Liver (tissue), 9 donors: Measurements from ENCODE around the gene SLC43A3. TPM values are rescaled to one million over a fixed set of nuclear protein-coding genes. Genes with fewer than 3 reads are reported as not detected.
A peak's percentile ranks its signal among the peaks of the same experiment; 100 is the strongest.

Source experiments
- DNase-seq: peaks from one replicate; pipeline ENCODE4 v3.0.0-alpha.2; 2017; ENCODE audit warnings: low spot score
- H3K27ac ChIP-seq, 2 donors: one replicate each; pipeline ENCODE4 v1.7.0; 2013; ENCODE audit warnings: inconsistent platforms in 2 of 2, low read length in 2 of 2, control low read depth in 1 of 2, low read depth in 1 of 2, mild to moderate bottlenecking in 1 of 2
- H3K27me3 ChIP-seq, 4 donors: one replicate each; pipeline versions ENCODE4 v1.6.1 to v1.7.0; 2013; ENCODE audit warnings: low read length in 3 of 4, inconsistent platforms in 1 of 4, mild to moderate bottlenecking in 1 of 4, moderate library complexity in 1 of 4; ENCODE audit not compliant: control insufficient read depth in 4 of 4, insufficient read depth in 4 of 4
- H3K36me3 ChIP-seq, 4 donors: one replicate each; pipeline versions ENCODE4 v1.6.1 to v1.7.0; 2013; ENCODE audit warnings: low read length in 3 of 4, mild to moderate bottlenecking in 3 of 4, low read depth in 1 of 4, moderate library complexity in 1 of 4; ENCODE audit not compliant: control insufficient read depth in 4 of 4, insufficient read depth in 3 of 4
- H3K4me1 ChIP-seq, 4 donors: one replicate each; pipeline versions ENCODE4 v1.6.1 to v1.7.0; 2013; ENCODE audit warnings: low read length in 3 of 4, mild to moderate bottlenecking in 3 of 4, moderate library complexity in 1 of 4; ENCODE audit not compliant: control insufficient read depth in 4 of 4, insufficient read depth in 4 of 4
- H3K4me3 ChIP-seq, 3 donors: one replicate each; pipeline versions ENCODE4 v1.6.1 to v1.7.0; 2013; ENCODE audit warnings: low read length in 3 of 3, control low read depth in 1 of 3, low read depth in 1 of 3, mild to moderate bottlenecking in 1 of 3
- H3K9ac ChIP-seq, 2 donors: one replicate each; pipeline ENCODE4 v1.7.0; 2013; ENCODE audit warnings: low read length in 2 of 2, mild to moderate bottlenecking in 2 of 2, moderate library complexity in 2 of 2, control low read depth in 1 of 2, low read depth in 1 of 2
- H3K9me3 ChIP-seq, 4 donors: one replicate each; pipeline versions ENCODE4 v1.6.1 to v1.7.0; 2013; ENCODE audit warnings: low read length in 3 of 4; ENCODE audit not compliant: control insufficient read depth in 4 of 4
- EGR1 ChIP-seq, 2 donors: IDR thresholded peaks; 2 replicates each; pipeline ENCODE4 v1.6.1; 2016 to 2018; ENCODE audit warnings: antibody characterized with exemption in 2 of 2, low read depth in 2 of 2
- FOXA1 ChIP-seq: IDR thresholded peaks from 2 replicates; pipeline ENCODE4 v1.6.1; 2016; ENCODE audit warnings: antibody characterized with exemption
- FOXA2 ChIP-seq: IDR thresholded peaks from 2 replicates; pipeline ENCODE4 v1.6.1; 2016; ENCODE audit warnings: antibody characterized with exemption
- GABPA ChIP-seq, 2 donors: IDR thresholded peaks in 1 of 2; conservative IDR thresholded peaks in 1 of 2; 2 replicates each; pipeline ENCODE4 v1.6.1; 2016; ENCODE audit warnings: antibody characterized with exemption in 2 of 2, mild to moderate bottlenecking in 1 of 2, moderate library complexity in 1 of 2
- HNF4A ChIP-seq, 2 donors: conservative IDR thresholded peaks; 2 replicates each; pipeline ENCODE4 v1.6.1; 2016; ENCODE audit warnings: antibody characterized with exemption in 2 of 2, mild to moderate bottlenecking in 2 of 2
- HNF4G ChIP-seq: IDR thresholded peaks from 2 replicates; pipeline ENCODE4 v1.6.1; 2016; ENCODE audit warnings: antibody characterized with exemption
- NR2F2 ChIP-seq: IDR thresholded peaks from 2 replicates; pipeline ENCODE4 v1.6.1; 2016; ENCODE audit warnings: antibody characterized with exemption
- RAD21 ChIP-seq, 2 donors: IDR thresholded peaks; 2 replicates each; pipeline ENCODE4 v1.6.1; 2016; ENCODE audit warnings: antibody characterized with exemption in 2 of 2, mild to moderate bottlenecking in 2 of 2
- RXRA ChIP-seq, 2 donors: IDR thresholded peaks; 2 replicates each; pipeline ENCODE4 v1.6.1; 2017 to 2018; ENCODE audit warnings: antibody characterized with exemption in 2 of 2, mild to moderate bottlenecking in 1 of 2
- SP1 ChIP-seq: IDR thresholded peaks from 2 replicates; pipeline ENCODE4 v1.6.1; 2018; ENCODE audit warnings: antibody characterized with exemption, mild to moderate bottlenecking
- TAF1 ChIP-seq: conservative IDR thresholded peaks from 2 replicates; pipeline ENCODE4 v1.6.1; 2016; ENCODE audit warnings: antibody characterized with exemption, mild to moderate bottlenecking
- YY1 ChIP-seq: IDR thresholded peaks from 2 replicates; pipeline ENCODE4 v1.6.1; 2016; ENCODE audit warnings: antibody characterized with exemption, mild to moderate bottlenecking
- WGBS: extraction: QIAGEN DNeasy Blood & Tissue Kit; methylation state at CpG from one replicate; pipeline ENCODE4 v1.1.7; 2013; 5-methylcytosine and 5-hydroxymethylcytosine counted together
- polyA plus RNA-seq, 2 donors: library from polyadenylated mRNA; stranded (reverse) in 1 of 2; unstranded in 1 of 2; fragments of 200-250 nt in 1 of 2; fragments of >200 nt in 1 of 2; fragmentation: Nextera tagmentation in 1 of 2; extraction: Ambion mirVana in 1 of 2; gene quantifications; one replicate each; pipeline versions ENCODE4 v1.2.1 to v1.2.3, GENCODE V29; 2013 to 2015
- total RNA-seq, 2 donors: library from RNA; depleted of rRNA; stranded (reverse); fragments of >200 nt; gene quantifications; one replicate each; pipeline ENCODE4 v1.2.3, GENCODE V29; 2014
- TF ChIP-seq, protein P1 (sequence below): IDR thresholded peaks from 2 replicates; pipeline ENCODE4 v1.6.1; 2016; ENCODE audit warnings: antibody characterized with exemption, mild to moderate bottlenecking
- TF ChIP-seq, protein P2 (sequence below): IDR thresholded peaks from 2 replicates; pipeline ENCODE4 v1.6.1; 2016; ENCODE audit warnings: antibody characterized with exemption
- TF ChIP-seq, protein P3 (sequence below): IDR thresholded peaks from 2 replicates; pipeline ENCODE4 v1.6.1; 2016; ENCODE audit warnings: antibody characterized with exemption
- TF ChIP-seq, protein P4 (sequence below): fragments of 150-350 bp; IDR thresholded peaks from 2 replicates; pipeline ENCODE4 v1.5.1; 2017; ENCODE audit warnings: improper control_type of control experiment, low read depth, low read length; ENCODE audit not compliant: missing input control
- donor health status: healthy.
- donor health status: healthy.
- donor health status: healthy.
- donor health status: healthy.
- donor health status: healthy.

The SLC43A3 gene
- total and polyA plus RNA-seq, 4 donors, result 47.2 to 152 (median 93.0) TPM

DNA sequence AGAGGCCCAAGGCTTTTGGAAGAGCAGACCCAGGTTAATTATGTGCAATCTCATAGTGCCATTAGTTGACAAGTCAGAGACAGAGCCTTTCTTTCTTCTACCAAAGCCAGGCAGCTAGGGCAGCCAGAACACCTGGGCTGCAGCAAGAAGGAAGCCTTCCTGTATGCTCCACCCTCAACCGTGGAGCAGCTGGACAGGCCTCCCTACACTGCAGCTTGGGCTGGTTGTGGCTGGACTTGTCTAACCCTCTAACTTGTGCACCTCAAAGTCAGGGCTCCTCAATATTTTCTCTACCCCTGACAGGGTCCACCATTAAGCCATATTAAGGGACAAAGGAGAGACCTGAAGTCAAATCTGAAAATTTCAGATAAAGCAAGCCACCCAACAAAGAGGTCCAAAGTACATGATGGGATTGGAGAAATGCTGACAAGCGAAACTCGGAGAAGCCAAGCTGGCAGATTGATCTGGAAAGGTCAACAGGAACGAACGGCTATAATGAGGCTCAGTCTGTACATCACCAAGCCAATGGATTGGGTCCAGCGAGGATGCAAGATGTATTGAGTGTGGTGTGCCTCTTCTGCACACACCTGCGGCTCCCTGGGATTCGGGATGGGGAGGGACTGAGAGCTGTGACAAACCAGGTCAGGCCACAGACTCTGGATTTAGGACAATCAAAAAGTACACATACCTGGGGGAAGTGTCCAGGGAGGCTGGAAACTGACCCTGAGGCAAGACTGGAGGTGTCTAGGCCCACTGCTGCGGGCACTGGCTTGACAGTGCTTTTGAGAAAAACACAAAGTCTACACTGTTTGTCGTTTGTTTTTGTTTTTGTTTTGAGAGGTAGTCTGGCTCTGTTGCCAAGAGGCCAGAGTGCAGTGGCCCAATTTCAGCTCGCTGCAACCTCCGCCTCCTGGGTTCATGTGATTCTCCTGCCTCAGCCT is 11.7 kb upstream of the SLC43A3 start (continued):
- TF ChIP-seq, protein P1, sequence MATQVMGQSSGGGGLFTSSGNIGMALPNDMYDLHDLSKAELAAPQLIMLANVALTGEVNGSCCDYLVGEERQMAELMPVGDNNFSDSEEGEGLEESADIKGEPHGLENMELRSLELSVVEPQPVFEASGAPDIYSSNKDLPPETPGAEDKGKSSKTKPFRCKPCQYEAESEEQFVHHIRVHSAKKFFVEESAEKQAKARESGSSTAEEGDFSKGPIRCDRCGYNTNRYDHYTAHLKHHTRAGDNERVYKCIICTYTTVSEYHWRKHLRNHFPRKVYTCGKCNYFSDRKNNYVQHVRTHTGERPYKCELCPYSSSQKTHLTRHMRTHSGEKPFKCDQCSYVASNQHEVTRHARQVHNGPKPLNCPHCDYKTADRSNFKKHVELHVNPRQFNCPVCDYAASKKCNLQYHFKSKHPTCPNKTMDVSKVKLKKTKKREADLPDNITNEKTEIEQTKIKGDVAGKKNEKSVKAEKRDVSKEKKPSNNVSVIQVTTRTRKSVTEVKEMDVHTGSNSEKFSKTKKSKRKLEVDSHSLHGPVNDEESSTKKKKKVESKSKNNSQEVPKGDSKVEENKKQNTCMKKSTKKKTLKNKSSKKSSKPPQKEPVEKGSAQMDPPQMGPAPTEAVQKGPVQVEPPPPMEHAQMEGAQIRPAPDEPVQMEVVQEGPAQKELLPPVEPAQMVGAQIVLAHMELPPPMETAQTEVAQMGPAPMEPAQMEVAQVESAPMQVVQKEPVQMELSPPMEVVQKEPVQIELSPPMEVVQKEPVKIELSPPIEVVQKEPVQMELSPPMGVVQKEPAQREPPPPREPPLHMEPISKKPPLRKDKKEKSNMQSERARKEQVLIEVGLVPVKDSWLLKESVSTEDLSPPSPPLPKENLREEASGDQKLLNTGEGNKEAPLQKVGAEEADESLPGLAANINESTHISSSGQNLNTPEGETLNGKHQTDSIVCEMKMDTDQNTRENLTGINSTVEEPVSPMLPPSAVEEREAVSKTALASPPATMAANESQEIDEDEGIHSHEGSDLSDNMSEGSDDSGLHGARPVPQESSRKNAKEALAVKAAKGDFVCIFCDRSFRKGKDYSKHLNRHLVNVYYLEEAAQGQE, result peak; percentile 86
- TF ChIP-seq TAF1 (no peak), HNF4G (peak; percentile 89), GABPA (IDR thresholded peaks at IDR 0.05 in 1 of 2, conservative IDR thresholded peaks at IDR 0.05 in 1 of 2) (no peak), FOXA2 (peak; percentile 86), YY1 (peak; percentile 80), RXRA (IDR thresholded peaks at IDR 0.05) (peak; percentile 90)
- TF ChIP-seq, protein P2, sequence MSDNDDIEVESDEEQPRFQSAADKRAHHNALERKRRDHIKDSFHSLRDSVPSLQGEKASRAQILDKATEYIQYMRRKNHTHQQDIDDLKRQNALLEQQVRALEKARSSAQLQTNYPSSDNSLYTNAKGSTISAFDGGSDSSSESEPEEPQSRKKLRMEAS, result peak; percentile 75

DNA sequence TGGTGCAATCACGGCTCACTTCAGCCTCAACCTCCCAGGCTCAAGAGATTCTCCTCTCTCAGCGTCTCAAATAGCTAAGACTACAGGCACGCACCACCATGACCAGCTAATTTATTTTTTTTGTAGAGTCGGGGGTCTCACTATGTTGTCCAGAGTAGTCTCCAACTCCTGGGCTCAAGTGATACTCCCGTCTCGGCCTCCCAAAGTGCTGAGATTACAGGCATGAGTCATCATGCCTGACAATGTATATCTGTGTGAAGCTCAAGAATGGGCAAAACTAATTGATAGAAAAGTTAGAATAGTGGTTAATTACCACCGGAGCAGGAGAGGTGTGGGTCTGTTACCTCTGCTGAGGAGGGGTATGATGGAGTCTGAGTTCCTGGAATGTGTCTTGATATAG is 9.1 kb upstream of the SLC43A3 start:
- DNase-seq, result no peak
- Histone ChIP-seq H3K4me1 (peaks cover 14 to 56% (median 30%) of the 10 kb centered on the region in 4 donors), H3K27me3 (no peaks in the 10 kb centered on the region), H3K4me3 (no peak overlapping the region), H3K9me3 (no peaks in the 10 kb centered on the region), H3K36me3 (no peaks in the 10 kb centered on the region), H3K9ac (no peak overlapping the region), H3K27ac (peak overlapping the region; percentile 61)
- WGBS, result 94% methylated on average over 7 of the region's 7 CpGs
- TF ChIP-seq FOXA1, result no peak
- TF ChIP-seq, protein P3, sequence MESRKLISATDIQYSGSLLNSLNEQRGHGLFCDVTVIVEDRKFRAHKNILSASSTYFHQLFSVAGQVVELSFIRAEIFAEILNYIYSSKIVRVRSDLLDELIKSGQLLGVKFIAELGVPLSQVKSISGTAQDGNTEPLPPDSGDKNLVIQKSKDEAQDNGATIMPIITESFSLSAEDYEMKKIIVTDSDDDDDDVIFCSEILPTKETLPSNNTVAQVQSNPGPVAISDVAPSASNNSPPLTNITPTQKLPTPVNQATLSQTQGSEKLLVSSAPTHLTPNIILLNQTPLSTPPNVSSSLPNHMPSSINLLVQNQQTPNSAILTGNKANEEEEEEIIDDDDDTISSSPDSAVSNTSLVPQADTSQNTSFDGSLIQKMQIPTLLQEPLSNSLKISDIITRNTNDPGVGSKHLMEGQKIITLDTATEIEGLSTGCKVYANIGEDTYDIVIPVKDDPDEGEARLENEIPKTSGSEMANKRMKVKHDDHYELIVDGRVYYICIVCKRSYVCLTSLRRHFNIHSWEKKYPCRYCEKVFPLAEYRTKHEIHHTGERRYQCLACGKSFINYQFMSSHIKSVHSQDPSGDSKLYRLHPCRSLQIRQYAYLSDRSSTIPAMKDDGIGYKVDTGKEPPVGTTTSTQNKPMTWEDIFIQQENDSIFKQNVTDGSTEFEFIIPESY, result no peak
- no peak for TF ChIP-seq HNF4G
- no peak for TF ChIP-seq EGR1 (IDR thresholded peaks at IDR 0.05; ENCODE audit: low read depth in 2 of 2)
- TF ChIP-seq TAF1, result no peak
- no peak for TF ChIP-seq RXRA (IDR thresholded peaks at IDR 0.05)
- TF ChIP-seq SP1, result no peak
- TF ChIP-seq, protein P1, result no peak
- no peak for TF ChIP-seq HNF4A (conservative IDR thresholded peaks at IDR 0.05)
- TF ChIP-seq NR2F2, result no peak
- TF ChIP-seq, protein P4, sequence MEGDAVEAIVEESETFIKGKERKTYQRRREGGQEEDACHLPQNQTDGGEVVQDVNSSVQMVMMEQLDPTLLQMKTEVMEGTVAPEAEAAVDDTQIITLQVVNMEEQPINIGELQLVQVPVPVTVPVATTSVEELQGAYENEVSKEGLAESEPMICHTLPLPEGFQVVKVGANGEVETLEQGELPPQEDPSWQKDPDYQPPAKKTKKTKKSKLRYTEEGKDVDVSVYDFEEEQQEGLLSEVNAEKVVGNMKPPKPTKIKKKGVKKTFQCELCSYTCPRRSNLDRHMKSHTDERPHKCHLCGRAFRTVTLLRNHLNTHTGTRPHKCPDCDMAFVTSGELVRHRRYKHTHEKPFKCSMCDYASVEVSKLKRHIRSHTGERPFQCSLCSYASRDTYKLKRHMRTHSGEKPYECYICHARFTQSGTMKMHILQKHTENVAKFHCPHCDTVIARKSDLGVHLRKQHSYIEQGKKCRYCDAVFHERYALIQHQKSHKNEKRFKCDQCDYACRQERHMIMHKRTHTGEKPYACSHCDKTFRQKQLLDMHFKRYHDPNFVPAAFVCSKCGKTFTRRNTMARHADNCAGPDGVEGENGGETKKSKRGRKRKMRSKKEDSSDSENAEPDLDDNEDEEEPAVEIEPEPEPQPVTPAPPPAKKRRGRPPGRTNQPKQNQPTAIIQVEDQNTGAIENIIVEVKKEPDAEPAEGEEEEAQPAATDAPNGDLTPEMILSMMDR, result no peak
- TF ChIP-seq RAD21 (IDR thresholded peaks at IDR 0.05), result no peak
- no peak for TF ChIP-seq GABPA (IDR thresholded peaks at IDR 0.05 in 1 of 2, conservative IDR thresholded peaks at IDR 0.05 in 1 of 2)
- TF ChIP-seq, protein P2, result no peak
